ENCODE results near the gene SP4. TPM values are rescaled to one million over a fixed set of nuclear protein-coding genes. Genes with fewer than 3 reads are reported as not detected.

Gene SP4
- polyA plus RNA-seq (2013, experiment 1 of 4) = 14.6 TPM
- polyA plus RNA-seq (2013, experiment 2 of 4) = 15.2 TPM
- polyA plus RNA-seq (2013, experiment 3 of 4) = 13.5 TPM
- 14.2 TPM for polyA plus RNA-seq (2013, experiment 4 of 4)

GRCh38 chr7:21427871-21428658 lies at the start of gene SP4:
Gene SP4 (plus strand): TSS chr7:21428083. CDS start chr7:21428252, 169 bp downstream.
- Histone ChIP-seq H3K27me3 (ENCODE audit: control insufficient read depth, insufficient read depth, low read length, poor library complexity, severe bottlenecking) (no peaks in the 10 kb centered on the region), H3K4me3 (ENCODE audit: insufficient read depth, low read depth, low read length) (peak within 1 kb of the TSS; percentile 81), H3K27ac (ENCODE audit: insufficient read depth, low read depth, low read length, poor library complexity, severe bottlenecking) (peak within 1 kb of the TSS; percentile 99), H3K4me1 (ENCODE audit: control insufficient read depth, insufficient read depth, low read length) (peaks cover 22% of the 10 kb centered on the region), H3K9me3 (ENCODE audit: control insufficient read depth, low read length) (no peaks in the 10 kb centered on the region), H3K36me3 (ENCODE audit: control insufficient read depth, insufficient read depth, low read length) (no peaks in the 10 kb centered on the region)
- 0% methylated on average over 43 to 52 of the region's 63 CpGs for WGBS, 2 experiments

- no peak overlapping the region for H3K27ac ChIP-seq (ENCODE audit: insufficient read depth, low read depth, low read length, poor library complexity, severe bottlenecking)
- WGBS, 2 experiments = 77 to 87% methylated on average over 2 of the region's 2 CpGs
Measured at GRCh38 chr7:21383227-21384220, 44.4 kb upstream of the SP4 start.

GRCh38 chr7:21393937-21394336 lies 33.9 kb upstream of the SP4 start:
- Histone ChIP-seq H3K36me3 (ENCODE audit: control insufficient read depth, insufficient read depth, low read length) (no peaks in the 10 kb centered on the region), H3K4me1 (ENCODE audit: control insufficient read depth, insufficient read depth, low read length) (no peaks in the 10 kb centered on the region), H3K27ac (ENCODE audit: insufficient read depth, low read depth, low read length, poor library complexity, severe bottlenecking) (no peak overlapping the region), H3K4me3 (ENCODE audit: insufficient read depth, low read depth, low read length) (no peak overlapping the region), H3K27me3 (ENCODE audit: control insufficient read depth, insufficient read depth, low read length, poor library complexity, severe bottlenecking) (no peaks in the 10 kb centered on the region), H3K9me3 (ENCODE audit: control insufficient read depth, low read length) (no peaks in the 10 kb centered on the region)
- WGBS, 2 experiments = 0% methylated on average over 1 of the region's 2 CpGs

More at GRCh38 chr7:21383227-21384220, 44.4 kb upstream of the SP4 start:
- H3K4me3 ChIP-seq (ENCODE audit: insufficient read depth, low read depth, low read length) = no peak overlapping the region
- no peaks in the 10 kb centered on the region for H3K9me3 ChIP-seq (ENCODE audit: control insufficient read depth, low read length)
- H3K36me3 ChIP-seq (ENCODE audit: control insufficient read depth, insufficient read depth, low read length) = no peaks in the 10 kb centered on the region
- no peaks in the 10 kb centered on the region for H3K4me1 ChIP-seq (ENCODE audit: control insufficient read depth, insufficient read depth, low read length)
- no peaks in the 10 kb centered on the region for H3K27me3 ChIP-seq (ENCODE audit: control insufficient read depth, insufficient read depth, low read length, poor library complexity, severe bottlenecking)

- WGBS, 2 experiments = 92 to 94% methylated on average over 5 of the region's 5 CpGs
- no peak overlapping the region for H3K27ac ChIP-seq (ENCODE audit: insufficient read depth, low read depth, low read length, poor library complexity, severe bottlenecking)
- no peaks in the 10 kb centered on the region for H3K9me3 ChIP-seq (ENCODE audit: control insufficient read depth, low read length)
- H3K36me3 ChIP-seq (ENCODE audit: control insufficient read depth, insufficient read depth, low read length) = no peaks in the 10 kb centered on the region
- no peaks in the 10 kb centered on the region for H3K27me3 ChIP-seq (ENCODE audit: control insufficient read depth, insufficient read depth, low read length, poor library complexity, severe bottlenecking)
- no peak overlapping the region for H3K4me3 ChIP-seq (ENCODE audit: insufficient read depth, low read depth, low read length)
- no peaks in the 10 kb centered on the region for H3K4me1 ChIP-seq (ENCODE audit: control insufficient read depth, insufficient read depth, low read length)
Measured at GRCh38 chr7:21401944-21402343, 25.9 kb upstream of the SP4 start.

- Histone ChIP-seq H3K4me1 (ENCODE audit: control insufficient read depth, insufficient read depth, low read length) (no peaks in the 10 kb centered on the region), H3K27ac (ENCODE audit: insufficient read depth, low read depth, low read length, poor library complexity, severe bottlenecking) (no peak overlapping the region), H3K27me3 (ENCODE audit: control insufficient read depth, insufficient read depth, low read length, poor library complexity, severe bottlenecking) (peaks cover 4% of the 10 kb centered on the region), H3K36me3 (ENCODE audit: control insufficient read depth, insufficient read depth, low read length) (no peaks in the 10 kb centered on the region), H3K4me3 (ENCODE audit: insufficient read depth, low read depth, low read length) (no peak overlapping the region), H3K9me3 (ENCODE audit: control insufficient read depth, low read length) (no peaks in the 10 kb centered on the region)
- 92 to 93% methylated on average over 4 of the region's 4 CpGs for WGBS, 2 experiments
Measured at GRCh38 chr7:21407796-21408480, 19.9 kb upstream of the SP4 start.

- 89 to 98% methylated on average over 3 of the region's 3 CpGs for WGBS, 2 experiments
Measured at GRCh38 chr7:21408481-21408820, 19.4 kb upstream of the SP4 start.

GRCh38 chr7:21412410-21412851 lies 15.5 kb upstream of the SP4 start:
- 87 to 100% methylated on average over 1 of the region's 1 CpG for WGBS, 2 experiments
- Histone ChIP-seq H3K27ac (ENCODE audit: insufficient read depth, low read depth, low read length, poor library complexity, severe bottlenecking) (no peak overlapping the region), H3K27me3 (ENCODE audit: control insufficient read depth, insufficient read depth, low read length, poor library complexity, severe bottlenecking) (peaks cover 4% of the 10 kb centered on the region), H3K36me3 (ENCODE audit: control insufficient read depth, insufficient read depth, low read length) (no peaks in the 10 kb centered on the region), H3K4me3 (ENCODE audit: insufficient read depth, low read depth, low read length) (no peak overlapping the region), H3K4me1 (ENCODE audit: control insufficient read depth, insufficient read depth, low read length) (no peaks in the 10 kb centered on the region), H3K9me3 (ENCODE audit: control insufficient read depth, low read length) (no peaks in the 10 kb centered on the region)

More at GRCh38 chr7:21408481-21408820, 19.4 kb upstream of the SP4 start:
- Histone ChIP-seq H3K27me3 (ENCODE audit: control insufficient read depth, insufficient read depth, low read length, poor library complexity, severe bottlenecking) (peaks cover 4% of the 10 kb centered on the region), H3K4me1 (ENCODE audit: control insufficient read depth, insufficient read depth, low read length) (no peaks in the 10 kb centered on the region), H3K4me3 (ENCODE audit: insufficient read depth, low read depth, low read length) (no peak overlapping the region), H3K27ac (ENCODE audit: insufficient read depth, low read depth, low read length, poor library complexity, severe bottlenecking) (no peak overlapping the region), H3K9me3 (ENCODE audit: control insufficient read depth, low read length) (no peaks in the 10 kb centered on the region), H3K36me3 (ENCODE audit: control insufficient read depth, insufficient read depth, low read length) (no peaks in the 10 kb centered on the region)

- 17 to 43% methylated on average over 1 to 2 of the region's 2 CpGs for WGBS, 2 experiments
- no peaks in the 10 kb centered on the region for H3K9me3 ChIP-seq (ENCODE audit: control insufficient read depth, low read length)
- no peak overlapping the region for H3K4me3 ChIP-seq (ENCODE audit: insufficient read depth, low read depth, low read length)
- no peaks in the 10 kb centered on the region for H3K4me1 ChIP-seq (ENCODE audit: control insufficient read depth, insufficient read depth, low read length)
- peaks cover 4% of the 10 kb centered on the region for H3K27me3 ChIP-seq (ENCODE audit: control insufficient read depth, insufficient read depth, low read length, poor library complexity, severe bottlenecking)
- no peak overlapping the region for H3K27ac ChIP-seq (ENCODE audit: insufficient read depth, low read depth, low read length, poor library complexity, severe bottlenecking)
- no peaks in the 10 kb centered on the region for H3K36me3 ChIP-seq (ENCODE audit: control insufficient read depth, insufficient read depth, low read length)
Measured at GRCh38 chr7:21412957-21413356, 14.9 kb upstream of the SP4 start.

- Histone ChIP-seq H3K27ac (ENCODE audit: insufficient read depth, low read depth, low read length, poor library complexity, severe bottlenecking) (no peak overlapping the region), H3K4me1 (ENCODE audit: control insufficient read depth, insufficient read depth, low read length) (no peaks in the 10 kb centered on the region), H3K36me3 (ENCODE audit: control insufficient read depth, insufficient read depth, low read length) (no peaks in the 10 kb centered on the region), H3K27me3 (ENCODE audit: control insufficient read depth, insufficient read depth, low read length, poor library complexity, severe bottlenecking) (peaks cover 4% of the 10 kb centered on the region), H3K4me3 (ENCODE audit: insufficient read depth, low read depth, low read length) (no peak overlapping the region), H3K9me3 (ENCODE audit: control insufficient read depth, low read length) (no peaks in the 10 kb centered on the region)
Measured at GRCh38 chr7:21413502-21413901, 14.4 kb upstream of the SP4 start.
